DND-41 (cell line): ENCODE measurements around the gene POLR2L.

ENCODE experiments used
- ATAC-seq: fragments of 200-7000 bp; cut with Tn5 transposase; 3 replicates; pipeline ENCODE4 v1.9.1; 2021; ENCODE audit warnings: low read depth; ENCODE audit not compliant: insufficient read depth
- DNase-seq: peaks from one replicate; pipeline ENCODE4 v3.0.0-alpha.2; 2020
- H2AFZ ChIP-seq: 2 replicates; pipeline ENCODE4 v1.6.0; 2012; ENCODE audit warnings: low read depth, low read length
- H3K27ac ChIP-seq: 2 replicates; pipeline ENCODE4 v1.5.1; 2012; ENCODE audit warnings: low read length, inconsistent platforms
- H3K27me3 ChIP-seq: fragments of 200-600 bp; sonication (generic); 2 replicates; pipeline ENCODE4 v1.6.0; 2012; ENCODE audit warnings: low read length, mild to moderate bottlenecking, inconsistent platforms; ENCODE audit not compliant: insufficient read depth, poor library complexity
- H3K36me3 ChIP-seq: 2 replicates; pipeline ENCODE4 v1.5.1; 2012; ENCODE audit warnings: low read length, inconsistent platforms; ENCODE audit not compliant: insufficient read depth
- H3K4me1 ChIP-seq: 2 replicates; pipeline ENCODE4 v1.5.1; 2012; ENCODE audit warnings: mild to moderate bottlenecking, low read length; ENCODE audit not compliant: insufficient read depth
- H3K4me2 ChIP-seq: 2 replicates; pipeline ENCODE4 v1.6.0; 2012; ENCODE audit warnings: mild to moderate bottlenecking, moderate library complexity, low read length, inconsistent platforms; ENCODE audit not compliant: insufficient read depth
- H3K4me3 ChIP-seq, 2 experiments: fragments of 200-600 bp in 1 of 2; shearing (Covaris generic) in 1 of 2; 2 replicates each; pipeline ENCODE4 v1.5.1; 2012 to 2016; ENCODE audit warnings: inconsistent platforms in 2 of 2, low read length in 2 of 2, mild to moderate bottlenecking in 2 of 2, low read depth in 1 of 2, moderate library complexity in 1 of 2
- H3K79me2 ChIP-seq: 2 replicates; pipeline ENCODE4 v1.6.0; 2012; ENCODE audit warnings: low read length, inconsistent platforms; ENCODE audit not compliant: insufficient read depth
- H3K9ac ChIP-seq: 2 replicates; pipeline ENCODE4 v1.6.0; 2012; ENCODE audit warnings: low read depth, mild to moderate bottlenecking, inconsistent platforms, low read length, moderate library complexity
- H3K9me3 ChIP-seq: 2 replicates; pipeline ENCODE4 v1.5.1; 2012; ENCODE audit warnings: low read length, moderate library complexity, mild to moderate bottlenecking, inconsistent platforms; ENCODE audit not compliant: insufficient read depth, severe bottlenecking
- H4K20me1 ChIP-seq: 2 replicates; pipeline ENCODE4 v1.6.0; 2012; ENCODE audit warnings: low read length; ENCODE audit not compliant: insufficient read depth
- CTCF ChIP-seq: IDR thresholded peaks from 2 replicates; pipeline ENCODE4 v1.5.1; 2012; ENCODE audit warnings: borderline replicate concordance, low read length, moderate library complexity, mild to moderate bottlenecking; ENCODE audit not compliant: poor library complexity, severe bottlenecking; ENCODE audit errors: extremely low read depth
- EZH2 ChIP-seq: IDR thresholded peaks from 3 replicates; pipeline ENCODE4 v1.6.1; 2012; ENCODE audit warnings: borderline replicate concordance, low read depth, mild to moderate bottlenecking, moderate library complexity, low read length, inconsistent platforms; ENCODE audit not compliant: severe bottlenecking

Gene POLR2L

GRCh38 chr11:833849-834311 lies 8.4 kb downstream of the POLR2L start:
- no peaks in the 10 kb centered on the region for H3K9me3 ChIP-seq
- no peaks in the 10 kb centered on the region for H3K79me2 ChIP-seq
- H3K4me2 ChIP-seq, result peak overlapping the region; percentile 60
- peaks cover 23% of the 10 kb centered on the region for H3K36me3 ChIP-seq
- H3K4me3 ChIP-seq, result no peak overlapping the region
- ATAC-seq (no peak), DNase-seq (no peak)
- H3K27ac ChIP-seq, result no peak overlapping the region
- TF ChIP-seq EZH2, result no peak
- TF ChIP-seq CTCF, result no peak
- no peak overlapping the region for H2AFZ ChIP-seq
- peaks cover 15% of the 10 kb centered on the region for H3K4me1 ChIP-seq
- no peak overlapping the region; the same call in 1 of the 2 replicates for H3K9ac ChIP-seq
- peaks cover 22% of the 10 kb centered on the region for H3K27me3 ChIP-seq
- peaks cover 7% of the 10 kb centered on the region for H4K20me1 ChIP-seq

- DNase-seq, result no peak
- Histone ChIP-seq H3K4me2 (peak overlapping the region; percentile 60), H3K9me3 (no peaks in the 10 kb centered on the region), H3K79me2 (no peaks in the 10 kb centered on the region), H3K4me1 (peaks cover 15% of the 10 kb centered on the region), H4K20me1 (peaks cover 10% of the 10 kb centered on the region), H3K36me3 (peaks cover 16% of the 10 kb centered on the region), H3K9ac (peak overlapping the region; percentile 53; the same call in 1 of the 2 replicates), H3K27ac (no peak overlapping the region), H3K4me3 (peak overlapping the region; percentile 11 to 51; a peak in 3 of 4 replicates), H3K27me3 (peaks cover 29% of the 10 kb centered on the region), H2AFZ (no peak overlapping the region)
- TF ChIP-seq EZH2 (no peak), CTCF (no peak)
- ATAC-seq, result no peak
Measured at GRCh38 chr11:833114-833791, 9.1 kb downstream of the POLR2L start.

- Histone ChIP-seq H4K20me1 (peaks cover 14% of the 10 kb centered on the region), H3K4me3 (peak within 1 kb of the TSS; percentile 11 to 51; a peak in 3 of 4 replicates), H3K79me2 (no peaks in the 10 kb centered on the region), H3K27me3 (peaks cover 35% of the 10 kb centered on the region), H3K4me2 (peak within 1 kb of the TSS; percentile 60), H3K9ac (peak within 1 kb of the TSS; percentile 53), H3K27ac (no peak within 1 kb of the TSS), H3K36me3 (peaks cover 10% of the 10 kb centered on the region), H2AFZ (peak within 1 kb of the TSS; percentile 38; the same call in 1 of the 2 replicates), H3K4me1 (peaks cover 17% of the 10 kb centered on the region), H3K9me3 (no peaks in the 10 kb centered on the region)
- TF ChIP-seq EZH2 (no peak), CTCF (no peak)
- peak; percentile 68 for ATAC-seq
- DNase-seq, result no peak
Measured at GRCh38 chr11:832529-833113, 9.7 kb downstream of the POLR2L start, which contains the start of gene CD151. TSS of gene CD151 (plus strand) at chr11:832952. CDS start at chr11:836070, 3,118 bp downstream.
